GM19463 (cell line): Measurements from ENCODE around the gene GPR61.

ENCODE experiments used
- ATAC-seq: cut with Tn5 transposase; IDR thresholded peaks from one replicate; pipeline ENCODE4 v1.9.1; 2021; ENCODE audit warnings: mild to moderate bottlenecking, moderate library complexity; ENCODE audit not compliant: unreplicated experiment

The GPR61 gene

DNA sequence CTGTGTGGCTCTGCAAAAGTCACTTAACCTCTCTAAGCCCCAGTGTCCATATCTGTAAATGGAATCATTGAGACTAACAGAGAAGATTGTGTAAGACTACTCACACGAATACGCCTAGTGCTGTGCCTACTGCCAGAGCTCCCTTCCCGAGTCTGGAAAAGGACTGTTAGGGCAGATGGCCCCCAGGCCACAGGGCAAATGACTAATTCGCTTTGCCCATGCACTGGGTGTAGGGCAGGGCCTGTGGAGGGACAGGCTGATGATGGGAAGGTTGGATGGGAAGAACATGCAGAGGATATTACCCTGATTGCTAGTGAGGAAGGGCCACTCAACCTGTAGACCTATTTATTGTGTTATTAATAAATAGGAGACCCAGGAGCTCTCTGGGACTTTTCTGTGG is 4.2 kb upstream of the GPR61 start:
- no peak for ATAC-seq

DNA sequence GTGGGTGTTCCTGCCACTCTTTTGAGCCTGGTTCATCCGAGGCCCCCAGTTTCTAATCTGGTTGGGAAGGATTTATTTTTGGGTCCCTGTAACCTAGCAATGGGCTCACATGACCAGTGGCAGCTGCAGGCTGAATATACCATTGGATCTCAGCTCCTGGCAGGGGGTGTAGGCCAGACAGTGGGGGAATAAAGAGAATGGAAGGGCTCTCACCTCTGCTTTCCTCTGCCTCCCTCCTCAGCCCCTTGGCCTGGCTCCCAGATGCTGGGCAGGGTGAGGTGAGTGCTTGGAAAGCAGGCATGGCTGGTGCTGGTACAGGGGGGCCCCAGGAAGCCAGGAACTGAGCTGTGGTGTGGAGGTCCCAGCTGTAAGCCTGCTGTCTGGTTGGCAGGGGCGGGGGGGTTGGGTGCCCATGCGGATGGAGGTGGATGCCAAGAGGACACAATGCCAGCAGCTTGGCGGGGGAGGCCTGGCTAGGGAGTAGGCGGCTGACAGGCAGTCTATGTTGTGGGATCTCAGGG is 3.6 kb upstream of the GPR61 start:
- no peak for ATAC-seq

DNA sequence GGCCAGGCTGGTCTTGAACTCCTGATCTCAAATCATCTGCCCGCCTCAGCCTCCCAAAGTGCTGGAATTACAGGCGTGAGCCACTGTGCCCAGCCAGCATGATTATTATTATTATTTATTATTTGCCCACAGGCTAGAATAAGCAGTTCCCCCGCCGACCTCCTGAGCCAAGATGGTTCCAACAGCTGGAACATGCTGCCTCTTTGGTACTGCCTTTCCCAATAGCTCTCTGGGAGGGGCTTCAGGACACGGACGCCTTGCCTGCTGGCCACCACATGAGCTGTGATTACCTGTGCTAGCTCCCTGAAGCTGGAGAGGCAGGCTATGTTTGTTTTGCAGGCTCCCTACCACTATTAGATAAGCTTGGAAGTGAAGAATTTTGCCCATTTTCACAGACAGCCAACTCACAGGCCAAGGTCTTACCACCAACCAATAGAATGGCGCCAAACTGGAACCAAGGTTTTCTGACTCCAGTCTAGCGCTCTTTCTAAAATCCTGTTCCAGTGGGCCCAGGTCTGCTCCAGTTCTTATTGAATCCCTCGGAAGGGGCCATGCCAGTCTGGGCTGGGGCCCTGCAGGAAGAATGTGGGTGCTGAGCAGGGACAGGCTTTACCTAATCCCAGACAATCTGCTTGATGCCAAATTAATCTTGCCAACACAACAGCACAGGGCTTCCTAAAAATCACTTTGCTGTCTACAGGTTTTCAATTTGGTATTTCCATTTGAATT is 2.1 kb upstream of the GPR61 start:
- no peak for ATAC-seq

DNA sequence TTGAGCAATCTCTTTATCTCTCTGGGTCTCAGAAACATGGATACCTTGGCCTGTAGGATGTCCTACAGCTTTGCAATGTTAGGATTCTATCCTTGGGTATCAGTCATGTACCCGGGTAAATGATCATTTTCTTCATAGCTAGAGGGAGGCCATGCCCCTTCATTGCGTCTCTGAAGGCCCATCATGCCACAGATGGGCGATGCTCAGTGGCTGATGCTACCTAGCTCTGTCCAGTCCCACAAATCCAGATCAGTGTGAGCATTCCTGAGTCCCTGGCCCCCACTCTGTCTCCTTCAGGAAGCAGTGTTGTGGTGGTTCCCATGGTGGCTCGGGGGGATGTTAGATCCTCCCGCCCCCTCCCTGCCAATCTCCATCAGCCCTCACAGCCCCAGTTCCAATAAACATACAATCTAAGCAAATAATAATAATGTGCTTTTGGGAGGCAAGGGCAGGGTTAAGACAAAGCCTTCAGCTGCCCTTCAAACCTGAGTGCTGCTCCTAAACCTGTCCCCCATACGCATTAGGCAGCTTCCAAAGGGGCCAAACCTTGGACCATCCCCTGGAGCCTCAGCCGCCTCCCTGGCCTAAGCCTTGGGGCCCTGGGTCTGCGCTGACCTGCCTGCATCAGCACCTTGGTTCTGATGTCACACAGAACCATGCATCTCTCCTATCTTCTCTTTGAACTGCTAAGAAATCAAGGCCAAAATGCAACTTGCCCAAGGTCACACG is 681 bp upstream of the GPR61 start:
- ATAC-seq, result no peak

DNA sequence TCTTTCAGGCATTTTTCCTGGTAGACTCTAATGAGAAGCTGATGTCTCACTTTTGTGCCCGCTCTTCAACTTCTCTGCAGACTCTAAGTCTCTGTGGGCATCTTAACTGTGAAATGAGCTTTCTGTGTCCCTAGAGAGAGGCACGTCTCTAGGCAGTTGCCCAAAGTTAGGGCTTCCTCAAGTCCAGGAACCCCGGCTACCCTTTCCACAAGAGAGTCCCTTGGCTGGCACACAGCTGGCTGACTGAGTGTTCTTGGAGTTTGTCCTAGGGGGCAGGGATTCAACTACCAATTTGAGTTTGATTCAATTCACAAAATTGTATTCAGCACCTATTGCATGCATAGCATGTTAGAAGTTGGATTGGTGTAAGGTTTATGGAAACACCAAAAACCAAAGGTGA is 1.4 kb downstream of the GPR61 start:
- ATAC-seq, result no peak

DNA sequence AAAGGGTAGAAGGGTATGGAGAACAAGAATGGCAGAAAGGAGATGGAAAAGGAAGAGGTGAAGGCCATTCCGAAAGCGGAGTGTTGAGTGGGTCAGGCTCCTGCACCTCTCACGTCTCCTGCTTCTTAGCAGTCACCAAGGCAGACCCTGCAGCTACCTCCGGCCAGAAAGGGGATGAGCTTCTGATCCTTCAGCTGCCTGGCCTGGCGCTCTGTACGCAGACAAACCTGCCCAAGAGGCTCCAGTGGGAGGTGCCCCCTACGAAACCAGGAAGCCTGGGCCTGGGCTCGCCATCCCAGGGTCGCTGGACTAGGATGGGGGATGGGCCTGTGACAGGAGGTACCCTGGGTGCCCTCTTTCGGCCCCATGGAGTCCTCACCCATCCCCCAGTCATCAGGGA is 3.0 kb downstream of the GPR61 start:
- ATAC-seq, result no peak

DNA sequence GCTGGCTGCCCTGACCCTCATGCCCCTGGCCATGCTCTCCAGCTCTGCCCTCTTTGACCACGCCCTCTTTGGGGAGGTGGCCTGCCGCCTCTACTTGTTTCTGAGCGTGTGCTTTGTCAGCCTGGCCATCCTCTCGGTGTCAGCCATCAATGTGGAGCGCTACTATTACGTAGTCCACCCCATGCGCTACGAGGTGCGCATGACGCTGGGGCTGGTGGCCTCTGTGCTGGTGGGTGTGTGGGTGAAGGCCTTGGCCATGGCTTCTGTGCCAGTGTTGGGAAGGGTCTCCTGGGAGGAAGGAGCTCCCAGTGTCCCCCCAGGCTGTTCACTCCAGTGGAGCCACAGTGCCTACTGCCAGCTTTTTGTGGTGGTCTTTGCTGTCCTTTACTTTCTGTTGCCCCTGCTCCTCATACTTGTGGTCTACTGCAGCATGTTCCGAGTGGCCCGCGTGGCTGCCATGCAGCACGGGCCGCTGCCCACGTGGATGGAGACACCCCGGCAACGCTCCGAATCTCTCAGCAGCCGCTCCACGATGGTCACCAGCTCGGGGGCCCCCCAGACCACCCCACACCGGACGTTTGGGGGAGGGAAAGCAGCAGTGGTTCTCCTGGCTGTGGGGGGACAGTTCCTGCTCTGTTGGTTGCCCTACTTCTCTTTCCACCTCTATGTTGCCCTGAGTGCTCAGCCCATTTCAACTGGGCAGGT is 3.8 kb downstream of the GPR61 start:
- no peak for ATAC-seq

DNA sequence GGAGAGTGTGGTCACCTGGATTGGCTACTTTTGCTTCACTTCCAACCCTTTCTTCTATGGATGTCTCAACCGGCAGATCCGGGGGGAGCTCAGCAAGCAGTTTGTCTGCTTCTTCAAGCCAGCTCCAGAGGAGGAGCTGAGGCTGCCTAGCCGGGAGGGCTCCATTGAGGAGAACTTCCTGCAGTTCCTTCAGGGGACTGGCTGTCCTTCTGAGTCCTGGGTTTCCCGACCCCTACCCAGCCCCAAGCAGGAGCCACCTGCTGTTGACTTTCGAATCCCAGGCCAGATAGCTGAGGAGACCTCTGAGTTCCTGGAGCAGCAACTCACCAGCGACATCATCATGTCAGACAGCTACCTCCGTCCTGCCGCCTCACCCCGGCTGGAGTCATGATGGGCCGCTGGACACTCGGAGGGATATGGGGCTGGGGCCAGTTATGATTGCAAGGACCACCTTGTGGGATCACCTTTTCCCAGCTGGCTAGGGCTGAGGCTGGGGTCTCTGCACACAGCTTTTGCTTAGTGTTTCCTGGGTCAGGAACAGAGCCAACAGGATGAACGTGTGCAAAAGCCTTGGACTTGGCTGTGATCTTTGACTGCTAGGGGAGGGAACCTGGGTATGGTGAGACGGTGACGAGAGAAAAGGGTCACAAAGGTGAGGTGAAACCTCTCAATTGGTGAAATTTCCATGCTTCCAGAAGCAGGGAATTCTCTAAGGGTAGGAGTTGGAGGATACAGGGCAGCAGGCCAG is 4.5 kb downstream of the GPR61 start:
- no peak for ATAC-seq

DNA sequence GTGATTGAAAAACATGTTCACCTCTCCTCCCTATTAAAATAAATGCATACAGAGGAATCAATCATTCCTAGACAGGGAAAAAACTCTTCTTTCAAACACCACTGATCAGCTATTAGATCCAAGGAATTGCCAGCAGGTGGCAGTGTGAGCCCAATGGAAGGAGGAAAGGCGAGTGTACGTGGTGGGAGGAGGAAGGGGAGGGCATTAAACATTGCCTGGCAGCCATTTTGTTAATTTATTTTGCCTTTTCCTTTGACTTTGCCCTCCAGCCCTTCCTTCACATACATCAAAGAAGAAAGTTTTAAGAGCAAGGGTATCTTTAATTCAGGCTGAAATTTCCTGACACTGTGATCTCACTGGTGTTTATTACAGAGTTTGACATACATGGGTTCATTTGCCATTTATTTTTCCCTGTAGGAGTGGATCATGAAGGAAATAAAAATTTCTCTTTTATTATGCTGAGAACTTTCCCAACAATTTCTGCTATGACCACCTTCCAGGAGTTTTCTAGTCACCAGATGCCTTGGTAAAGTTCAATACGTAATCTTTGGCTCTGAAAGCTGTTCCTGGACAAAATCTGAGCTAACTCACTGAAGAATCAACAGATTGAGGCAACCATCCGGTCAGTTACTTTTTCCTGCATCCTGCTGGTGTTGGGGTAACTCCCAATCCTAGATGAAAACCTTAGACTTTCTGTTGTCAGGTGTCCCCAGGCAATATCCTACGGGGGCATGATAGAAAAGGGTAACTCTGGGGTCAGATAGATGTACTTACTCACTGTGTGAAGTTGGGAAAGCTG is 6.8 kb downstream of the GPR61 start:
- peak; percentile 38 for ATAC-seq

DNA sequence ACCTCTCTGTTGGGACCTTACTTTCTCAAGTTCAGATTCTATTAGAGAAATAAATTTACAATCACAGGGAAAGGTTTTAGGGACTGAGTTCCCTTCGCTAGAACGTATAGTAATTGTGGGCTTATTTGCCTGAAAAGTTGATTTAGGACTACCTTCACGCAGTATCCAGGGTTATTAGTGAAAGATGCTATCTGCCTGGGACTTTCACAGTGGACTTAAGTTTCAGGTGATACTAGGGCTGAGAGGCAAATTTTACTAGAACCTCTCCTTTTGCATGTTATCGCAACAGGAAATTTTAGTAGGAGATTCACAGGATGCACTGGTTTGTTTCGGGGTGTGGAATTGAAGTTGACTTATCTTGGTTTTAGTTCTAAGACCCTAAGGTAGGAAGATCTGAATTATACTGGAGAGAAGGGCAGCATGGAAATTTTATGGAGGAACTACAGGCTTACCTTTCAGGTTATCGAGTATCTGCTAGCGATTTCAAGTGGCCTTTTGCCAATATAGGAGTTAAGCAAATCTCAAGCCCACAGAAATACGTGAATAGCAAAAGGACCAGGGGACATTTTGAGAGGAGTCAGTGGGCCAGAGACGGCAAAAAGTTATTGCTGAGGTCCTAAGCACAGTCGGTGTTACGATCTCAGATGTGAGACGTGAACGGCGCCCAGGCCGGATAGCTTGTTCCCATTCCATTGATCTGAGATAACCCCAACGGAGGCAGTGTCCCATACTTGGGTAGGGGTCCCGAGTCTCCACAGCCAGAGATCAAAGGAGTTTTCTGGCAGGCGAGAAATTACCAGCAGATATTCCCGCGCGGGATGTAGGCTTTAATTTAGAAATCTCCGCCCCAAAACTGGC is 8.0 kb downstream of the GPR61 start:
- no peak for ATAC-seq

DNA sequence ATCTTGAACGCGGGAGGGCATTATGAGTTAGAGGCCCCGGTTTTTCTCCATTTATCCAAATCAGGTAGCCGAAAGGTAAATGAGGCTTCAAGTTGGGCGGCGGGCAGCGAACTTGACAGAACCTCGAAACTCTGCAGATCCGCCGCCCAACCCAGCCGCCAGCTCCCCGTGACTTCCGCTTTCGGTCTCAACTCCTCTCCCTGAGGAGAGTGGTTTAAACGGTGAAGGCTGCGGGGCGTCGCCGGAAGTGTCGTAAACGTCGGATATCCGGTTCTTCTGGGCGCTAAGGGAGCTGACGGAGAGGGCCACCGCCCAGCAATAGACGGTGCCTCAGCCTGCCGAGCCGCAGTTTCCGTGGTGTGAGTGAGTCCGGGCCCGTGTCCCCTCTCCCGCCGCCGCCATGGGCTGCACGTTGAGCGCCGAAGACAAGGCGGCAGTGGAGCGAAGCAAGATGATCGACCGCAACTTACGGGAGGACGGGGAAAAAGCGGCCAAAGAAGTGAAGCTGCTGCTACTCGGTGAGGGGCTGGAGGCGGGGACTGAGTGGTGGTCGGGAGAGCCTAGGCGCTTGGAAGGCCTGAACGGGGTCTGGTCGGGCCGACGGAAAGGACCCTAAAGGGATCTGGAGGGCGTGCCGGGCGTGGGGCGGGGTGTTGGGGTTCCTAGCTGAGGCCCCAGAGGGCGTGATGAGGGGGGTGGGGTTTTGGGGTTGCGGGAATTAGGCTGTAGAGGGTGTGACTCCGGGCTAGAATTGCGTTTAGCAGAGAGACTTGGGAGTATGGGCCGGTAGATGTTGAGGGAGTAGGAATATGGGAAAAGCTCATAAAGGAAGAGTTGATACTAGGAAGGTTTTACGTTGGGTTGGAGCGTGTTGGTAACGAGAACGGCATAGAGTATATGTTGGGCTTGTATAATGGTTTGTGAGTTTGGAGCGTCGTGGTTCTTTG is 8.9 kb downstream of the GPR61 start, which contains the start of gene GNAI3:
Gene GNAI3, plus strand, starts transcription at position 295 of the 947 bp plus-strand sequence. Its CDS starts 106 bp downstream, at position 401.
- peak; percentile 88 for ATAC-seq

DNA sequence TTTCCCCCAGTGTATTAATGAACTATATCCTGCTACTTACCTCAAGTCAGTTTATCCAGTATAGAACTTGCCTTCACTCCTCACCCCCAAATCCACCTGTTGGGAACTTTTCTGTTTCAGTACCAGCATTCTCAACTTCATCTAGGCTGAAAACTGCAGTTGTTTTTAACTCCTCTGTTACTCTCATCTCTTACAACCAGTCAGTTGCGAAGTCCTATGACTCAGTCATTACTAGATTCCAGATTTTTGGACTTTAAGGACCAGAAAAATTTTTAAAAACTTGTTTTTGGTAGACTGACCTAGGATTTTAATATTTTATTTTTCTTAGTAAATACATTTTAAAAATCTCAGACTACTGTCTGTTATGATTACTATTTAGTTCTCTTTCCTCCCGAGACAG is 16.9 kb downstream of the GPR61 start:
- ATAC-seq, result no peak

DNA sequence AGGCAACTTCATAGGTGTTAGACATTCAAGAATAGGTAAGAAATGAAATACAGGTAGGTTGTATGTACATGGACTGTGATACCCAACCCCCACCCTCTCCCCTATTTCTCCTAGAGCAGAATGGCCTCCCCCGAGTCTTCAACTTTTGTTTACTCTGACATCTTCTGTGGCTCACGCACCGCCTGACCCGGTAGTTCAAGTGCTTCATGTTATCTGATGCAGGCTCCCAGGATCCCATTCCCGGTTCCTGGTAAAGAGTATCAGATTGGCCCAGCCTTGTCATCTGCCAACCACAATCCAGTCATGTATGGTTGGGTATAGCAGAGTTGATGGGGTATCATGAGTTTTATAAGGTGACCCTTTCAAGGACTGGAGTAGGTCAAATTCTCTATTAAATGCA is 17.8 kb downstream of the GPR61 start:
- no peak for ATAC-seq

DNA sequence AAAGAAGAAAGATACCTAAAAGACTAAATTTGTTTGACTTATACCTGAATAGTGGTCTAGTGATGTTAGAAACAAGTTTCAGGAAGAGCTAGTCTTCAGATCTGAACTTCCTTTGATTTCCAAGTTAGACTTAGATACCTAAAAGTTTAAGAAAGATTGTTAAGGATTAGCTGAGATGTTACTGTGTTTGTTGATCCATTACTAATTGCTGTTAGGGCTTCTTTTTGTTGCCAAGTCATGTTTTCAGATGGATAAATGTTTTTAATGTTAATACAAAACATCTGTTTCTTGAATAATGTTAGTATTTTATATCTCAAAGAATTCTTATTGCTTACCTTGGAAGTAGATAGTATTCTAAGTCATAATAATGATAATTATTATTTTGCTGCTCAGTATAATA is 20.3 kb downstream of the GPR61 start:
- no peak for ATAC-seq

DNA sequence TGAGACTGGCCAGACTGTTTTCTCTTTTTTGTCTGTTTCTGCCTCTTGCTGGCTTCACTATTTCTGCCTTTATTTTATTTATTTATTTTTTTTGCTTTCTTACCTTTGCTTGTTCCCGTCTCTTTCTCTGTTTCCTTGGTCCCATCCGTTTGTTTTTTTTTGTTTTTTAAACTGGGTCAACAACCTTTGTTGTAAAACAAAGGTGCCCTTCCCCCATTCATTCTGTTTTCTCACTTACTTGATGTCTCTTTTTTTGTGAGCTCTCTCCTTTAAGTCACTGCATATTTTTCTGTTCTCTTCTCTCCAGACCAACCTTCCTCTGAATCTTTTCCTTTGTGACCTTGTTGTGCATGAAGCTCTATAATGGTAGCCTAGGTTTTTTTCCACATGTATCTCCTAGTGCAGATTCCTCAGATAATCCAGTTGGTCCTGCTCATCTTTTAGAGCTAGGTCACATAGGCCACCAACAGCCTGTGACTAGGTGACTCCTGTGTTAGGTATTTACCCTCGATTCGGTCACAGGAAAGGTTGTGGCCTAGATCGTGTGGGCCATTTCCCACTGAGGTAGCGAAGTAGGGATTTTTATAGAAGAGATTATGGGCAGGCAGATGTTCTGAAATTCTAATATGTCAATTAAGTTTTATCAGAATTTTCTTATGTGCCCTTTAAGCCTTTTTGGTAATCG is 24.7 kb downstream of the GPR61 start:
- no peak for ATAC-seq

DNA sequence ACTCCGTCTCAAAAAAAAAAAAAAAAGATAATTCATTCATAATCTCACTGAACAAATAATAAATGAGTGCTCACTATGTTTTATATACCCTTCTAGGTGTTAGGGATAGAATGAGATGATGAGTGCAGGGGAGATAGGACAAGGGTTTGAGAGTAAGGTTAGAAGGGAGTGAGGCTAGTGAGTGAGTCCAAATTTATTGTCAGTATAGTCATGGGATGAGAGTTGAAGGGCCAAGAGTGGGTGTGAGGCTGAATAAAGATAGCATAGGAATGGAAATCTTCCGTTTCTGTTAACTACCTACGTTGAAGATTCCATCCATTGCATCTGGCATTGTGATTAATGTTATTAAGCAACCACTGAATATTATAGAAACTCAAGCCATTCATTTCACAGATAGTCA is 25.6 kb downstream of the GPR61 start:
- ATAC-seq, result no peak

DNA sequence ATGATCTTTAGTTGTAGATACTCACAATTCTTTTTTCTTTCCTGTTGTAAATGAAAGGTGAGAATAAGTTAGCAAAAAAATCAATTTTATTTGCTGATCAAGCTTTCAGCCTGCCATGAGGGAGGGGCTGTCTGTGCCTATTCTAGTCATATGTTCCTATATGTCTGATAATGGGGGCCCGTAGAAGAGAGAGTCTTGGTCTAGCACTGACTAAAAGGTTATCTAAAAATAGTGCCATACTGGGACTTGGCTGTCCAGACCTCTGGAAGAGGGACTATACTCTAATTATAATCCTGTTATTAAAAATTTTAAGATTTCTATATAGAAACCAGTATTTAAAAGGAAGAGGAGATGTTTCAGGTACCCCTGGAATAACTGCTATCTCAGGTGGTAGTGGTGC is 27.3 kb downstream of the GPR61 start:
- ATAC-seq, result no peak
